Right lobe of liver (tissue), 6 donors: ENCODE measurements around the gene OXA1L. TPM values are rescaled to one million over a fixed set of nuclear protein-coding genes. Genes with fewer than 3 reads are reported as not detected.
"Not testable (repeated sequence)": the region's sequence is repeated elsewhere in the genome, so short reads cannot be mapped to it uniquely, and the experiment has no call there.

Experiments used
- ATAC-seq, 4 donors: fragments of 200-7000 bp; cut with Tn5 transposase; one replicate each; pipeline ENCODE4 v1.9.1; 2020; ENCODE audit warnings: mild to moderate bottlenecking in 4 of 4, moderate library complexity in 4 of 4
- DNase-seq, 3 donors: peaks; one replicate each; pipeline ENCODE4 v3.0.0-alpha.2; 2020
- H3K27ac ChIP-seq, 3 donors: fragments of 200-600 bp; one replicate each; pipeline ENCODE4 v1.8.0; 2022
- H3K27me3 ChIP-seq, 2 donors: fragments of 200-600 bp; one replicate each; pipeline ENCODE4 v1.8.0; 2022
- H3K36me3 ChIP-seq, 4 donors: fragments of 200-600 bp; sonication (generic) in 1 of 4; one replicate each; pipeline versions ENCODE4 v1.5.1 to v1.8.0; 2017 to 2022; ENCODE audit warnings: control low read depth in 1 of 4
- H3K4me1 ChIP-seq, 4 donors: fragments of 200-600 bp; sonication (generic) in 1 of 4; one replicate each; pipeline versions ENCODE4 v1.5.1 to v1.8.0; 2017 to 2022; ENCODE audit warnings: control low read depth in 1 of 4
- H3K4me3 ChIP-seq, 3 donors: fragments of 200-600 bp; one replicate each; pipeline ENCODE4 v1.8.0; 2022
- H3K9me3 ChIP-seq, 4 donors: fragments of 200-600 bp; sonication (generic) in 1 of 4; one replicate each; pipeline versions ENCODE4 v1.5.1 to v1.8.0; 2017 to 2022; ENCODE audit warnings: control low read depth in 1 of 4
- POLR2A ChIP-seq: fragments of 450-650 bp; IDR thresholded peaks from one replicate; pipeline ENCODE4 v1.6.1; 2017; ENCODE audit warnings: antibody characterized with exemption, mild to moderate bottlenecking
- WGBS: methylation state at CpG from one replicate; pipeline ENCODE4 v1.1.6; 2018; ENCODE audit warnings: low coverage, low lambda C conversion rate; ENCODE audit not compliant: insufficient coverage; ENCODE audit errors: missing lambda C conversion rate; 5-methylcytosine and 5-hydroxymethylcytosine counted together
- intact Hi-C, 2 donors: fragments of 100-400 bp; cut with DNase I; formaldehyde crosslinking; loops; one replicate each; pipeline versions ENCODE4 v1.11.2 to v1.14.1; 2022
- total RNA-seq, 6 experiments: library from RNA; depleted of rRNA in 2 of 6; stranded (reverse); fragments of >200 nt in 2 of 6; fragmentation: NEBNext Ultra II Directional in 3 of 6; extraction: Animal tissue kit (Norgen Biotek cat#: 25700) in 3 of 6; gene quantifications; one replicate each; pipeline versions ENCODE4 v1.1.0 to v1.2.4, GENCODE V29; 2016 to 2023
- TF ChIP-seq, protein P1 (sequence below), 4 donors: fragments of 200-600 bp in 3 of 4; fragments of 450-650 bp in 1 of 4; IDR thresholded peaks; one replicate each; pipeline versions ENCODE4 v1.5.1 to v1.8.0; 2016 to 2022; ENCODE audit warnings: antibody characterized with exemption in 4 of 4, mild to moderate bottlenecking in 2 of 4
- donor health status: DM: no; HTN: yes; CAD: no.
- donor health status: DM: no; HTN: no; CAD: no.
- donor health status: DM: no; HTN: no; CAD: no.
- donor health status: DM: no; HTN: yes; CAD: no.
- donor health status: DM: no; HTN: yes; CAD: no.

OXA1L gene
- total RNA-seq, 6 experiments from 2014 or later = 64.3 to 80.1 (median 72.3) TPM

DNA sequence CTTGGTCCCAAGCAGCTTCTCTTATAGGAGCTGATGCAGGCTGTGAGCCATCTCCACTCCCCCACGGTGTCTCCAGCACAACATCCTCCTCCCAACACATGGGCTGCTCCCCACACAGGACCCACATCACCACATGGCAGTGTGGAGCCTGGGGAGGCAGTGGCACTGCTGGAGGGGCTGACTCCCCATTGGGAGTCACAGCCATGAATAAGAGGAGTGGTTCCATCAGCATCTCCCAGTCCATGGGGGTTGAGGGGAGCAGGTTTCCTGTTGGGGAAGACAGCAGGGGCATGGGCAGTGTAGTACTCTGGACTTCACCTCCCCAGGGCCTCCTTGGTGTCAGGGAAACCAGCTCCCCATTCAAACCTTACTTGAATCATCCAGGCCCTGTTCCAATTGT, 40.5 kb upstream of the OXA1L start:
- intact Hi-C loops = no loop called here
- TF ChIP-seq, protein P1, sequence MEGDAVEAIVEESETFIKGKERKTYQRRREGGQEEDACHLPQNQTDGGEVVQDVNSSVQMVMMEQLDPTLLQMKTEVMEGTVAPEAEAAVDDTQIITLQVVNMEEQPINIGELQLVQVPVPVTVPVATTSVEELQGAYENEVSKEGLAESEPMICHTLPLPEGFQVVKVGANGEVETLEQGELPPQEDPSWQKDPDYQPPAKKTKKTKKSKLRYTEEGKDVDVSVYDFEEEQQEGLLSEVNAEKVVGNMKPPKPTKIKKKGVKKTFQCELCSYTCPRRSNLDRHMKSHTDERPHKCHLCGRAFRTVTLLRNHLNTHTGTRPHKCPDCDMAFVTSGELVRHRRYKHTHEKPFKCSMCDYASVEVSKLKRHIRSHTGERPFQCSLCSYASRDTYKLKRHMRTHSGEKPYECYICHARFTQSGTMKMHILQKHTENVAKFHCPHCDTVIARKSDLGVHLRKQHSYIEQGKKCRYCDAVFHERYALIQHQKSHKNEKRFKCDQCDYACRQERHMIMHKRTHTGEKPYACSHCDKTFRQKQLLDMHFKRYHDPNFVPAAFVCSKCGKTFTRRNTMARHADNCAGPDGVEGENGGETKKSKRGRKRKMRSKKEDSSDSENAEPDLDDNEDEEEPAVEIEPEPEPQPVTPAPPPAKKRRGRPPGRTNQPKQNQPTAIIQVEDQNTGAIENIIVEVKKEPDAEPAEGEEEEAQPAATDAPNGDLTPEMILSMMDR (IDR thresholded peaks at IDR 0.05) = no peak
- TF ChIP-seq POLR2A = no peak
- ATAC-seq (no peak), DNase-seq (no peak)
- no peaks in the 10 kb centered on the region for H3K4me1 ChIP-seq
- no CpG with 5 or more reads among the region's 1 CpG for WGBS
- H3K4me3 ChIP-seq = no peak overlapping the region
- no peaks in the 10 kb centered on the region for H3K27me3 ChIP-seq
- no peaks in the 10 kb centered on the region for H3K9me3 ChIP-seq
- no peak overlapping the region for H3K27ac ChIP-seq
- H3K36me3 ChIP-seq = no peaks in the 10 kb centered on the region

DNA sequence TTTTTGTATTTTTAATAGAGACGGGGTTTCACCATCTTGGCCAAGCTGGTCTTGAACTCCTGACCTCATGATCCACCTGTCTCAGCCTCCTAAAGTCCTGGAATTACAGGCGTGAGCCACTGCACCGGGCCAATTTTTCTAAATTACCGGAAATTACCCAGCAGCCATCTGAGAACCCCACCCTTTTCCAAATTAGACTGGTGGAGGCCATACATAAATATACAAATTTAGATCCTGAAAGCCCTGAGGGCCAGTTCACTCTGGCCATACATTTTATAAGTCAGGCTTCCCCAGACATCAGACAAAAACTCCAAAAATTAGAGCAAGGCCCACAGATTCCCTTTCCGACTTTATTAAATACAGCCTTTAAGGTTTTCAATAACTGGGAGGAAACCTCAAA, 34.4 kb upstream of the OXA1L start:
- H3K9me3 ChIP-seq, H3K36me3 ChIP-seq, H3K4me1 ChIP-seq, H3K27me3 ChIP-seq, H3K27ac ChIP-seq, DNase-seq, intact Hi-C loops, H3K4me3 ChIP-seq, ATAC-seq: not testable (repeated sequence)
- 71% methylated on average over 5 of the region's 5 CpGs for WGBS

DNA sequence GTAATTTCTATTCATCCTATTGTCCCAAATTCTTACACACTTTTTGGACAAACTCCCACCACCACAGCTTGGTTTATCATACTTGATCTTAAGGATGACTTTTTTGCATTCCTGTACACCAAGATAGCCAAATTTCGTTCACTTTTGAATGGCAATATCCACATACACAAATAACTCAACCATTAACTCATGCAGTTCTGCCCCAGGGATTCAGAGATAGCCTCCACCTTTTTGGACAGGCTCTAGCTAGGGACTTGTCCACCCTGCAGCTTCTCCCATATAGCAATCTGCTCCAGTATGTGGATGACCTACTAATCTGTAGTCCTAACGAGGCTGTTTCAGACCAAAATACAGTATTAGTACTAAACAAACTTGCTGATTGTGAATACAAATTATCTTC, 32.7 kb upstream of the OXA1L start:
- H3K27me3 ChIP-seq = no peaks in the 10 kb centered on the region
- intact Hi-C loops = no loop called here
- WGBS = 39% methylated on average over 2 of the region's 2 CpGs

DNA sequence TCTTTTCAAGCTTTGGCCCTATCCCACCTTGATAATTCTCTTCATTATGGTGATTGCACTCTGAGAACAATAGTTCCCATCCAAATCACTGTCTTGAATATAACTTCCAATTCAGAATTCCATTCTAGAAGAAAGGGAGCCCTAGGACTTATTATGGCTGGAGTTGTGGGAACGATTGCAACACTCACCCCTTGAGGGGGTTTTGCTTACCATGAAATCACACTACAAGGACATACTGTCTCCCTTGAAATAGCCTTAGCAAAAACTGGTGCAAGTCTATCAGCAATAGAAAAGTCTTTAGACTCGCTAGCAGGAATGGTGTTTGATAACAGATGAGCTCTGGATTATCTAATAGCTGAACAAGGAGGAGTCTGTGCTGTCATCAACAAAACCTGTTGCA, 31.4 kb upstream of the OXA1L start:
- H3K27ac ChIP-seq = no peak overlapping the region
- TF ChIP-seq POLR2A = no peak
- TF ChIP-seq, protein P1 (IDR thresholded peaks at IDR 0.05) = no peak
- no peaks in the 10 kb centered on the region for H3K9me3 ChIP-seq
- no peak for ATAC-seq
- WGBS = 61% methylated on average over 2 of the region's 2 CpGs
- DNase-seq = no peak
- H3K36me3 ChIP-seq = no peaks in the 10 kb centered on the region
- H3K4me3 ChIP-seq = no peak overlapping the region
- H3K27me3 ChIP-seq = no peaks in the 10 kb centered on the region
- intact Hi-C loops = no loop called here
- no peaks in the 10 kb centered on the region for H3K4me1 ChIP-seq

More for the DNA sequence above, 32.7 kb upstream of the OXA1L start:
- Histone ChIP-seq H3K4me3 (no peak overlapping the region), H3K36me3 (no peaks in the 10 kb centered on the region), H3K4me1 (no peaks in the 10 kb centered on the region), H3K27ac (no peak overlapping the region), H3K9me3 (no peaks in the 10 kb centered on the region)
- DNase-seq = no peak
- ATAC-seq = no peak
- TF ChIP-seq, protein P1 (IDR thresholded peaks at IDR 0.05) = no peak
- TF ChIP-seq POLR2A = no peak

DNA sequence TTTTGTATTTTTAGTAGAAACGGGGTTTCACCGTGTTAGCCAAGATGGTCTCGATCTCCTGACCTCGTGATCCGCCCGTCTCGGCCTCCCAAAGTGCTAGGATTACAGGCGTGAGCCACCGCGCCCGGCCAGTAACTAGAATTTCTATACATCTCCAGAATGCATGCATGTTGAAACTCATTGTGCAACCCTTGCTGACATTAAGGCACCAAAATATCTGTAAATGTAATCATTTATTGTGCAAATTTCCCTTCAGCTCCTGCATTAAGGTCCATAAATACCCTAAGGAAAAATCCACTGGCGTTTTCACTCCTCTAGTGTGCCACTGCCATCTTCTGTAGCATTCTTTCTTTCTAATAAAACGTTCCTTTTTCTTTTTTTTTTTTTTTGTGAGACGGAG, 30.1 kb upstream of the OXA1L start:
- H3K4me3 ChIP-seq, H3K4me1 ChIP-seq, DNase-seq, H3K27ac ChIP-seq, ATAC-seq, intact Hi-C loops, H3K36me3 ChIP-seq, H3K9me3 ChIP-seq, H3K27me3 ChIP-seq: not testable (repeated sequence)
- WGBS = 71% methylated on average over 5 of the region's 14 CpGs

DNA sequence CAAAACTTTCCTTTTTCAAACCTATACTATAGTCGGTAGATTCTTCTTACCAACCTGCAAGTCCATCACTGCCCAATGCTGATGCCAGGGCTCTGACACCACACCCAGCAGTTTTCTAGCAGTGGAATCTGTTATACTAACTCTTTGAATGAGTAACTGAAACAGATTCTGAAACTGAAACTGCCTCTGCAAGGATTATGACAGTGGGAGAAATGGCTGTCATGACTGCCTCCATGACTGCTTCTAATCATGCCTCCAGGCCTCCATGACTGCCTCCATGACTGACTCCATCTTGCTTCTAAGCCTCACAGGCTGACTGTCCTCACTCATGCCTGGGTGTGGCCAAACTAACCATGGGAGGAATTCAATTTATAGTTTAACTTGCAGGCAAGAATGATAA, 29.4 kb upstream of the OXA1L start:
- intact Hi-C loops = no loop called here
- no peak for DNase-seq
- Histone ChIP-seq H3K4me1 (no peaks in the 10 kb centered on the region), H3K27ac (no peak overlapping the region), H3K9me3 (no peaks in the 10 kb centered on the region), H3K27me3 (no peaks in the 10 kb centered on the region), H3K4me3 (no peak overlapping the region), H3K36me3 (no peaks in the 10 kb centered on the region)
- 86% methylated on average over 1 of the region's 1 CpG for WGBS
- ATAC-seq = no peak
- TF ChIP-seq, protein P1 (IDR thresholded peaks at IDR 0.05) = no peak
- TF ChIP-seq POLR2A = no peak
